WTC11 (cell line): Measurements from ENCODE around the gene F8A3.
"Not testable (repeated sequence)": the region's sequence is repeated elsewhere in the genome, so short reads cannot be mapped to it uniquely, and the experiment has no call there.

Source experiments
- FOXJ3 ChIP-seq: sonication (generic); formaldehyde crosslinking; IDR thresholded peaks from 2 replicates; pipeline ENCODE4 v1.9.0; 2021; ENCODE audit warnings: missing genetic modification reagents, mild to moderate bottlenecking, borderline replicate concordance
- KAT7 ChIP-seq: sonication (generic); formaldehyde crosslinking; IDR thresholded peaks from 2 replicates; pipeline ENCODE4 v1.8.1; 2023; ENCODE audit warnings: missing genetic modification reagents, mild to moderate bottlenecking, borderline replicate concordance
- MAX ChIP-seq: sonication (generic); formaldehyde crosslinking; IDR thresholded peaks from 2 replicates; pipeline ENCODE4 v1.8.0; 2022; ENCODE audit warnings: mild to moderate bottlenecking, missing genetic modification reagents
- MYBL2 ChIP-seq: sonication (generic); formaldehyde crosslinking; IDR thresholded peaks from 2 replicates; pipeline ENCODE4 v1.8.1; 2023; ENCODE audit warnings: mild to moderate bottlenecking, moderate library complexity, missing genetic modification reagents
- NR2C2 ChIP-seq: sonication (generic); formaldehyde crosslinking; IDR thresholded peaks from 2 replicates; pipeline ENCODE4 v1.8.0; 2022; ENCODE audit warnings: mild to moderate bottlenecking, missing genetic modification reagents
- SMAD4 ChIP-seq: sonication (generic); formaldehyde crosslinking; IDR thresholded peaks from 2 replicates; pipeline ENCODE4 v1.8.0; 2022; ENCODE audit warnings: mild to moderate bottlenecking, missing genetic modification reagents
- SP1 ChIP-seq: sonication (generic); formaldehyde crosslinking; conservative IDR thresholded peaks from 2 replicates; pipeline ENCODE4 v1.8.1; 2022; ENCODE audit warnings: missing genetic modification reagents
- TEAD4 ChIP-seq: sonication (generic); formaldehyde crosslinking; IDR thresholded peaks from 2 replicates; pipeline ENCODE4 v1.8.0; 2022; ENCODE audit warnings: mild to moderate bottlenecking, missing genetic modification reagents
- TF ChIP-seq, protein P1 (sequence below): fragments of 200-600 bp; IDR thresholded peaks from 2 replicates; pipeline ENCODE4 v1.8.0; 2022; ENCODE audit warnings: antibody characterized with exemption
- TF ChIP-seq, protein P2 (sequence below): fragments of 250-450 bp; sonication (Bioruptor Pico); conservative IDR thresholded peaks from 2 replicates; pipeline ENCODE4 v1.9.0; 2021; ENCODE audit warnings: mild to moderate bottlenecking
- TF ChIP-seq, protein P3 (sequence below): sonication (generic); formaldehyde crosslinking; conservative IDR thresholded peaks from 2 replicates; pipeline ENCODE4 v1.8.1; 2023; ENCODE audit warnings: mild to moderate bottlenecking, low read depth, missing genetic modification reagents, moderate library complexity
- TF ChIP-seq, protein P4 (sequence below): sonication (generic); formaldehyde crosslinking; IDR thresholded peaks from 2 replicates; pipeline ENCODE4 v1.8.1; 2022; ENCODE audit warnings: low read depth, mild to moderate bottlenecking, moderate library complexity, missing genetic modification reagents, borderline replicate concordance
- TF ChIP-seq, protein P5 (sequence below): sonication (generic); formaldehyde crosslinking; IDR thresholded peaks from 2 replicates; pipeline ENCODE4 v1.8.1; 2023; ENCODE audit warnings: mild to moderate bottlenecking, missing genetic modification reagents
- TF ChIP-seq, protein P6 (sequence below): sonication (generic); formaldehyde crosslinking; IDR thresholded peaks from 2 replicates; pipeline ENCODE4 v1.8.1; 2023; ENCODE audit warnings: mild to moderate bottlenecking, moderate library complexity, missing genetic modification reagents

GRCh38 chrX:155457761-155458447 lies 516 bp downstream of the F8A3 start:
- TF ChIP-seq, protein P1, sequence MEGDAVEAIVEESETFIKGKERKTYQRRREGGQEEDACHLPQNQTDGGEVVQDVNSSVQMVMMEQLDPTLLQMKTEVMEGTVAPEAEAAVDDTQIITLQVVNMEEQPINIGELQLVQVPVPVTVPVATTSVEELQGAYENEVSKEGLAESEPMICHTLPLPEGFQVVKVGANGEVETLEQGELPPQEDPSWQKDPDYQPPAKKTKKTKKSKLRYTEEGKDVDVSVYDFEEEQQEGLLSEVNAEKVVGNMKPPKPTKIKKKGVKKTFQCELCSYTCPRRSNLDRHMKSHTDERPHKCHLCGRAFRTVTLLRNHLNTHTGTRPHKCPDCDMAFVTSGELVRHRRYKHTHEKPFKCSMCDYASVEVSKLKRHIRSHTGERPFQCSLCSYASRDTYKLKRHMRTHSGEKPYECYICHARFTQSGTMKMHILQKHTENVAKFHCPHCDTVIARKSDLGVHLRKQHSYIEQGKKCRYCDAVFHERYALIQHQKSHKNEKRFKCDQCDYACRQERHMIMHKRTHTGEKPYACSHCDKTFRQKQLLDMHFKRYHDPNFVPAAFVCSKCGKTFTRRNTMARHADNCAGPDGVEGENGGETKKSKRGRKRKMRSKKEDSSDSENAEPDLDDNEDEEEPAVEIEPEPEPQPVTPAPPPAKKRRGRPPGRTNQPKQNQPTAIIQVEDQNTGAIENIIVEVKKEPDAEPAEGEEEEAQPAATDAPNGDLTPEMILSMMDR, result not testable (repeated sequence)
- TF ChIP-seq SMAD4 (CRISPR knock-in tag); TEAD4 (CRISPR knock-in tag); MAX; FOXJ3 (CRISPR knock-in tag); KAT7 (CRISPR knock-in tag); SP1; MYBL2; NR2C2 (CRISPR knock-in tag): not testable (repeated sequence)
- TF ChIP-seq, protein P2, sequence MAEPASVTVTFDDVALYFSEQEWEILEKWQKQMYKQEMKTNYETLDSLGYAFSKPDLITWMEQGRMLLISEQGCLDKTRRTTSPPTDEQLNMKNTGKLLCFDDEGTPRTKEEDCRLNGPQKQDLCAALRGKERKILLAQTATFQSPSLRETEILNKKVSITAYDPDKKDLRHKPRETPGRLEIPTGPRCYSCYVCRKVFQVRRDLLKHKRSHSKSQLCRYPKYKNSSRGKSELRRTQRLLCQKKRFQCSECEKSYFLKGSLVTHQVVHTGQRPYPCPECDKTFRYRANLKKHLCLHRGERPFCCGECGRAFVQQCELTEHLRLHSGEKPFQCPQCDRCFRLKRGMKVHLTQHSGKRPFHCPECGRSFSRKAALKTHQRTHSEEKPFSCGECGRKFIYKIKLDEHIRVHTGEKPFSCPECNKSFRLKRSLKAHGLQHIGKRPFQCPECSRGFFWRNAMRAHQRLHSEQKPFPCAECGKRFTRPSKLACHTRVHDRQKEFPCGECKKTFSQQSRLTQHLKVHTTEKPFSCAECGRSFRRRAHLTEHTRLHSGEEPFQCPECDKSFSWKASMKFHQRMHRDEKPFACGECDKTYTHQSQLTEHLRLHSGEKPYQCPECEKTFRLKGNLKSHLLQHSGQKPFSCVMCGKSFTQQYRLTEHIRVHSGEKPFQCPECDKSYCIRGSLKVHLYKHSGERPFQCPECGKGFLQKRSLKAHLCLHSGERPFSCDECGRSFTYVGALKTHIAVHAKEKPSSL (CRISPR knock-in tag), result not testable (repeated sequence)
- TF ChIP-seq, protein P3, sequence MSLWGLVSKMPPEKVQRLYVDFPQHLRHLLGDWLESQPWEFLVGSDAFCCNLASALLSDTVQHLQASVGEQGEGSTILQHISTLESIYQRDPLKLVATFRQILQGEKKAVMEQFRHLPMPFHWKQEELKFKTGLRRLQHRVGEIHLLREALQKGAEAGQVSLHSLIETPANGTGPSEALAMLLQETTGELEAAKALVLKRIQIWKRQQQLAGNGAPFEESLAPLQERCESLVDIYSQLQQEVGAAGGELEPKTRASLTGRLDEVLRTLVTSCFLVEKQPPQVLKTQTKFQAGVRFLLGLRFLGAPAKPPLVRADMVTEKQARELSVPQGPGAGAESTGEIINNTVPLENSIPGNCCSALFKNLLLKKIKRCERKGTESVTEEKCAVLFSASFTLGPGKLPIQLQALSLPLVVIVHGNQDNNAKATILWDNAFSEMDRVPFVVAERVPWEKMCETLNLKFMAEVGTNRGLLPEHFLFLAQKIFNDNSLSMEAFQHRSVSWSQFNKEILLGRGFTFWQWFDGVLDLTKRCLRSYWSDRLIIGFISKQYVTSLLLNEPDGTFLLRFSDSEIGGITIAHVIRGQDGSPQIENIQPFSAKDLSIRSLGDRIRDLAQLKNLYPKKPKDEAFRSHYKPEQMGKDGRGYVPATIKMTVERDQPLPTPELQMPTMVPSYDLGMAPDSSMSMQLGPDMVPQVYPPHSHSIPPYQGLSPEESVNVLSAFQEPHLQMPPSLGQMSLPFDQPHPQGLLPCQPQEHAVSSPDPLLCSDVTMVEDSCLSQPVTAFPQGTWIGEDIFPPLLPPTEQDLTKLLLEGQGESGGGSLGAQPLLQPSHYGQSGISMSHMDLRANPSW (CRISPR knock-in tag), result not testable (repeated sequence)
- TF ChIP-seq, protein P4, sequence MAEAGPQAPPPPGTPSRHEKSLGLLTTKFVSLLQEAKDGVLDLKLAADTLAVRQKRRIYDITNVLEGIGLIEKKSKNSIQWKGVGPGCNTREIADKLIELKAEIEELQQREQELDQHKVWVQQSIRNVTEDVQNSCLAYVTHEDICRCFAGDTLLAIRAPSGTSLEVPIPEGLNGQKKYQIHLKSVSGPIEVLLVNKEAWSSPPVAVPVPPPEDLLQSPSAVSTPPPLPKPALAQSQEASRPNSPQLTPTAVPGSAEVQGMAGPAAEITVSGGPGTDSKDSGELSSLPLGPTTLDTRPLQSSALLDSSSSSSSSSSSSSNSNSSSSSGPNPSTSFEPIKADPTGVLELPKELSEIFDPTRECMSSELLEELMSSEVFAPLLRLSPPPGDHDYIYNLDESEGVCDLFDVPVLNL, result not testable (repeated sequence)
- TF ChIP-seq, protein P5, sequence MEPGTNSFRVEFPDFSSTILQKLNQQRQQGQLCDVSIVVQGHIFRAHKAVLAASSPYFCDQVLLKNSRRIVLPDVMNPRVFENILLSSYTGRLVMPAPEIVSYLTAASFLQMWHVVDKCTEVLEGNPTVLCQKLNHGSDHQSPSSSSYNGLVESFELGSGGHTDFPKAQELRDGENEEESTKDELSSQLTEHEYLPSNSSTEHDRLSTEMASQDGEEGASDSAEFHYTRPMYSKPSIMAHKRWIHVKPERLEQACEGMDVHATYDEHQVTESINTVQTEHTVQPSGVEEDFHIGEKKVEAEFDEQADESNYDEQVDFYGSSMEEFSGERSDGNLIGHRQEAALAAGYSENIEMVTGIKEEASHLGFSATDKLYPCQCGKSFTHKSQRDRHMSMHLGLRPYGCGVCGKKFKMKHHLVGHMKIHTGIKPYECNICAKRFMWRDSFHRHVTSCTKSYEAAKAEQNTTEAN (CRISPR knock-in tag), result not testable (repeated sequence)
- TF ChIP-seq, protein P6, sequence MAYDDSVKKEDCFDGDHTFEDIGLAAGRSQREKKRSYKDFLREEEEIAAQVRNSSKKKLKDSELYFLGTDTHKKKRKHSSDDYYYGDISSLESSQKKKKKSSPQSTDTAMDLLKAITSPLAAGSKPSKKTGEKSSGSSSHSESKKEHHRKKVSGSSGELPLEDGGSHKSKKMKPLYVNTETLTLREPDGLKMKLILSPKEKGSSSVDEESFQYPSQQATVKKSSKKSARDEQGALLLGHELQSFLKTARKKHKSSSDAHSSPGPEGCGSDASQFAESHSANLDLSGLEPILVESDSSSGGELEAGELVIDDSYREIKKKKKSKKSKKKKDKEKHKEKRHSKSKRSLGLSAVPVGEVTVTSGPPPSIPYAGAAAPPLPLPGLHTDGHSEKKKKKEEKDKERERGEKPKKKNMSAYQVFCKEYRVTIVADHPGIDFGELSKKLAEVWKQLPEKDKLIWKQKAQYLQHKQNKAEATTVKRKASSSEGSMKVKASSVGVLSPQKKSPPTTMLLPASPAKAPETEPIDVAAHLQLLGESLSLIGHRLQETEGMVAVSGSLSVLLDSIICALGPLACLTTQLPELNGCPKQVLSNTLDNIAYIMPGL (CRISPR knock-in tag), result not testable (repeated sequence)
